CD4-positive, alpha-beta T cell treated with Interleukin-15 for 4 hours (primary cell): ENCODE measurements around the gene INTS11.

Experiments used
- DNase-seq: peaks from one replicate; pipeline ENCODE4 v3.0.0-alpha.2; 2020; ENCODE audit warnings: low spot score

Gene INTS11

GRCh38 chr1:1299686-1300351 is 24.6 kb downstream of the INTS11 start:
- no peak for DNase-seq

- no peak for DNase-seq
Observed at GRCh38 chr1:1298861-1299685, 25.4 kb downstream of the INTS11 start.

- DNase-seq, result no peak
Observed at GRCh38 chr1:1297802-1298424, 26.5 kb downstream of the INTS11 start.

- no peak for DNase-seq
Observed at GRCh38 chr1:1296070-1297061, 28.1 kb downstream of the INTS11 start.

- DNase-seq, result no peak
Observed at GRCh38 chr1:1295154-1295923, 29.1 kb downstream of the INTS11 start.

GRCh38 chr1:1294250-1294890 is 30.1 kb downstream of the INTS11 start:
- no peak for DNase-seq

GRCh38 chr1:1293263-1294249 is 30.9 kb downstream of the INTS11 start:
- no peak for DNase-seq

- DNase-seq, result no peak
Observed at GRCh38 chr1:1292851-1293250, 31.6 kb downstream of the INTS11 start.

- DNase-seq, result no peak
Observed at GRCh38 chr1:1292442-1292779, 32.0 kb downstream of the INTS11 start.

GRCh38 chr1:1291548-1292441 is 32.7 kb downstream of the INTS11 start:
- DNase-seq, result peak; percentile 69

GRCh38 chr1:1291023-1291528 is 33.4 kb downstream of the INTS11 start:
- DNase-seq, result no peak

- peak; percentile 74 for DNase-seq
Observed at GRCh38 chr1:1290238-1290731, 34.2 kb downstream of the INTS11 start.

GRCh38 chr1:1287288-1288110 is 37.0 kb downstream of the INTS11 start:
- no peak for DNase-seq

GRCh38 chr1:1286313-1287261 is 37.9 kb downstream of the INTS11 start:
- no peak for DNase-seq

- no peak for DNase-seq
Observed at GRCh38 chr1:1285611-1286311, 38.7 kb downstream of the INTS11 start.
